Neural crest cell (in vitro differentiated cells): ENCODE data around the gene ZNF70. TPM values are rescaled to one million over a fixed set of nuclear protein-coding genes. Genes with fewer than 3 reads are reported as not detected.
A peak's percentile ranks its signal among the peaks of the same experiment; 100 is the strongest.

ENCODE experiments used
- DNase-seq: peaks from one replicate; pipeline ENCODE4 v3.0.0; 2021; ENCODE audit warnings: low read depth, mixed read lengths, low spot score
- H3K27ac Mint-ChIP-seq: one replicate; pipeline ENCODE4 v1.8.0; 2021; ENCODE audit warnings: mild to moderate bottlenecking, mixed read lengths; ENCODE audit not compliant: unreplicated experiment
- H3K27me3 Mint-ChIP-seq: 2 replicates; pipeline ENCODE4 v1.8.0; 2021; ENCODE audit warnings: low read depth, mild to moderate bottlenecking, mixed read lengths
- H3K36me3 Mint-ChIP-seq: 2 replicates; pipeline ENCODE4 v1.8.0; 2021; ENCODE audit warnings: low read depth, mild to moderate bottlenecking, mixed read lengths
- H3K4me1 Mint-ChIP-seq: 2 replicates; pipeline ENCODE4 v1.8.0; 2021; ENCODE audit warnings: mixed read lengths
- H3K4me3 Mint-ChIP-seq: one replicate; pipeline ENCODE4 v1.8.0; 2021; ENCODE audit warnings: mild to moderate bottlenecking, mixed read lengths
- H3K9me3 Mint-ChIP-seq: 2 replicates; pipeline ENCODE4 v1.8.0; 2021; ENCODE audit warnings: mixed read lengths
- total RNA-seq: library from RNA; stranded (reverse); gene quantifications from 2 replicates; pipeline ENCODE4 v1.2.1, GENCODE V29; 2021
- TF ChIP-seq, protein P1 (sequence below): fragments of 200-600 bp; sonication (generic); conservative IDR thresholded peaks from 2 replicates; pipeline ENCODE4 v1.5.0; 2021; ENCODE audit warnings: antibody characterized with exemption, mild to moderate bottlenecking

Gene ZNF70
- total RNA-seq, 1 donor from 2014 or later, result 11.4 TPM

DNA sequence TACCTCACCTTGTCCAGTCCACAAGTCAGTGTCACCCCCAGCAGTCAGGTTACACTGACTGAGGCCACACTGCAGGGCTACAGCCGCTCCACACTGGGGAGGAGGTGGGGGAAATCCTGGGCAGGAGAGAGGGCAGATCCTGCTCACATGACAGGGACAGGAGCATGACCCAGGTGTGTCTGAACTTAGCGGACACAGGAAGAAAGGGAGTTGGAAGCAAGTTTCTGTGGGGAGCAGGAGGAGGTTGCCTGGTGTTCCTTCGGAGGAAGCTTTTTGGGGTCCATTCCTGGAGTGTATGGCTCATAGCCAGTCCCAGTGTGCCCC lies 27.6 kb upstream of the ZNF70 start:
- Mint-ChIP-seq H3K27me3 (peaks cover 4% of the 10 kb centered on the region), H3K4me1 (peaks cover 14% of the 10 kb centered on the region), H3K27ac (no peak overlapping the region), H3K36me3 (no peaks in the 10 kb centered on the region), H3K9me3 (no peaks in the 10 kb centered on the region), H3K4me3 (no peak overlapping the region)
- TF ChIP-seq, protein P1, sequence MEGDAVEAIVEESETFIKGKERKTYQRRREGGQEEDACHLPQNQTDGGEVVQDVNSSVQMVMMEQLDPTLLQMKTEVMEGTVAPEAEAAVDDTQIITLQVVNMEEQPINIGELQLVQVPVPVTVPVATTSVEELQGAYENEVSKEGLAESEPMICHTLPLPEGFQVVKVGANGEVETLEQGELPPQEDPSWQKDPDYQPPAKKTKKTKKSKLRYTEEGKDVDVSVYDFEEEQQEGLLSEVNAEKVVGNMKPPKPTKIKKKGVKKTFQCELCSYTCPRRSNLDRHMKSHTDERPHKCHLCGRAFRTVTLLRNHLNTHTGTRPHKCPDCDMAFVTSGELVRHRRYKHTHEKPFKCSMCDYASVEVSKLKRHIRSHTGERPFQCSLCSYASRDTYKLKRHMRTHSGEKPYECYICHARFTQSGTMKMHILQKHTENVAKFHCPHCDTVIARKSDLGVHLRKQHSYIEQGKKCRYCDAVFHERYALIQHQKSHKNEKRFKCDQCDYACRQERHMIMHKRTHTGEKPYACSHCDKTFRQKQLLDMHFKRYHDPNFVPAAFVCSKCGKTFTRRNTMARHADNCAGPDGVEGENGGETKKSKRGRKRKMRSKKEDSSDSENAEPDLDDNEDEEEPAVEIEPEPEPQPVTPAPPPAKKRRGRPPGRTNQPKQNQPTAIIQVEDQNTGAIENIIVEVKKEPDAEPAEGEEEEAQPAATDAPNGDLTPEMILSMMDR, result no peak
- no peak for DNase-seq

- Mint-ChIP-seq H3K9me3 (no peaks in the 10 kb centered on the region), H3K36me3 (no peaks in the 10 kb centered on the region), H3K4me1 (peaks cover 19% of the 10 kb centered on the region), H3K27ac (no peak overlapping the region), H3K4me3 (no peak overlapping the region), H3K27me3 (peaks cover 10% of the 10 kb centered on the region)
- DNase-seq, result no peak
- TF ChIP-seq, protein P1, result no peak
These were observed 27.1 kb upstream of the ZNF70 start for GRCh38 chr22:23777776-23778576.

GRCh38 chr22:23775779-23776375 lies 25.0 kb upstream of the ZNF70 start:
- Mint-ChIP-seq H3K27me3 (peaks cover 10% of the 10 kb centered on the region), H3K4me1 (peaks cover 18% of the 10 kb centered on the region), H3K4me3 (peak overlapping the region; percentile 75), H3K27ac (peak overlapping the region; percentile 84), H3K36me3 (no peaks in the 10 kb centered on the region), H3K9me3 (no peaks in the 10 kb centered on the region)
- no peak for DNase-seq
- TF ChIP-seq, protein P1, result no peak

GRCh38 chr22:23774922-23775436 lies 24.1 kb upstream of the ZNF70 start:
- TF ChIP-seq, protein P1, result no peak
- Mint-ChIP-seq H3K4me3 (peak overlapping the region; percentile 73), H3K36me3 (no peaks in the 10 kb centered on the region), H3K27me3 (peaks cover 10% of the 10 kb centered on the region), H3K4me1 (peaks cover 18% of the 10 kb centered on the region), H3K9me3 (no peaks in the 10 kb centered on the region), H3K27ac (no peak overlapping the region)
- DNase-seq, result no peak

GRCh38 chr22:23774114-23774921 lies 23.4 kb upstream of the ZNF70 start:
- no peaks in the 10 kb centered on the region for H3K9me3 Mint-ChIP-seq
- no peak for DNase-seq
- peaks cover 21% of the 10 kb centered on the region for H3K4me1 Mint-ChIP-seq
- peaks cover 10% of the 10 kb centered on the region for H3K27me3 Mint-ChIP-seq
- no peaks in the 10 kb centered on the region for H3K36me3 Mint-ChIP-seq
- TF ChIP-seq, protein P1, result no peak
- H3K27ac Mint-ChIP-seq, result no peak overlapping the region
- peak overlapping the region; percentile 73 for H3K4me3 Mint-ChIP-seq
